Measurements from ENCODE around the gene SCAANT1.

Gene SCAANT1

GRCh38 chr3:63945558-63946096, 33.4 kb upstream of the SCAANT1 start:
- DNase-seq (ENCODE audit: low spot score in 2 of 2): no peak
- H3K4me1 ChIP-seq: peaks cover 10% of the 10 kb centered on the region
- no peak overlapping the region for H3K4me3 ChIP-seq
- H3K9me3 ChIP-seq: no peaks in the 10 kb centered on the region
- in situ Hi-C loops (cut with MboI; ENCODE audit: low sequenced_read_pairs): no loop called here
- no peaks in the 10 kb centered on the region; the same call in 1 of the 2 replicates for H3K36me3 ChIP-seq (replicated peaks)
- H3K27me3 ChIP-seq (ENCODE audit: low read depth): no peaks in the 10 kb centered on the region

- Histone ChIP-seq H3K36me3 (replicated peaks) (no peaks in the 10 kb centered on the region; the same call in 1 of the 2 replicates), H3K4me1 (peaks cover under 1% of the 10 kb centered on the region), H3K9me3 (no peaks in the 10 kb centered on the region), H3K4me3 (no peak overlapping the region), H3K27me3 (ENCODE audit: low read depth) (no peaks in the 10 kb centered on the region)
- in situ Hi-C loops (cut with MboI; ENCODE audit: low sequenced_read_pairs): no loop called here
- no peak for DNase-seq (ENCODE audit: low spot score in 2 of 2)
Measured at GRCh38 chr3:63943678-63944077, 31.5 kb upstream of the SCAANT1 start.

DNA sequence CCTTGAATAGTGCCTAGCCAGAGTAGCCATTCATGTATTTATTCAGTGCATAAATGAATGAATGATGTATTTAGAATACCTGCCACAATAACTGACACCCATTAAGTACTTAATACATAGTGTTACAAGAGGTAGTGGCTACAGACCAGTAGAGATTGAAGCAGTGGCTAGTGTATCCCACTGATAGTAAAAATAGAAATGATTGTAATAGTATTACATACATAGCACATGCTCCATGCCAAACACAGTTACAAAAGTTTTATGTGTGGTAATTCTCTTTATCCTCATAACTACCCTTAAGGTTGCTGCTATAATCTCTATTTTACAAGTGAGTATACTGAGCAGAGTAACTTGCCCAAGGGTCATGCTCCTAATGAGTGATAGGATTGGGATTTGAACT, 30.3 kb upstream of the SCAANT1 start:
- Histone ChIP-seq H3K4me1 (peaks cover 12% of the 10 kb centered on the region), H3K4me3 (no peak overlapping the region), H3K27me3 (ENCODE audit: low read depth) (no peaks in the 10 kb centered on the region), H3K9me3 (no peaks in the 10 kb centered on the region), H3K36me3 (replicated peaks) (no peaks in the 10 kb centered on the region; the same call in 1 of the 2 replicates)
- in situ Hi-C loops (cut with MboI; ENCODE audit: low sequenced_read_pairs): no loop called here
- DNase-seq (ENCODE audit: low spot score in 2 of 2): no peak

DNA sequence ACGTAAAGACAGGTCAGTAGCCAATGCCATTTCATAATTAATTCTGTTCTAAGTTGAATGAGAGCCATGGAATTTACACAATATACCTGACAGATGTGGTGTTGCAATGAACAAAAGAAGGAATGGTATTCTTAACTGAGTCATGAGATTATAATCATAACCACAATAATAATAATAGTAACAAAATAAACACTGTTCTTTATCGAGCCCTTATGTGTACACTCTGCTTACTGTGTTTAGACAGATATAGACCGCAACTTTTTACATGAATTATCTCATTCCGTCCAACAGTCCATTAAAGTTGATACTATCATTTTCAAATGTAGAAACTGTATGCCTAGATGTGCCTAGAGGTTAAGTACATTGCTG, 28.2 kb upstream of the SCAANT1 start:
- no peaks in the 10 kb centered on the region for H3K27me3 ChIP-seq (ENCODE audit: low read depth)
- H3K4me3 ChIP-seq: no peak overlapping the region
- no peaks in the 10 kb centered on the region for H3K9me3 ChIP-seq
- peaks cover 22% of the 10 kb centered on the region for H3K4me1 ChIP-seq
- H3K36me3 ChIP-seq (replicated peaks): no peaks in the 10 kb centered on the region; the same call in 1 of the 2 replicates
- in situ Hi-C loops (cut with MboI; ENCODE audit: low sequenced_read_pairs): no loop called here
- DNase-seq (ENCODE audit: low spot score in 2 of 2): no peak

- Histone ChIP-seq H3K4me3 (no peak overlapping the region), H3K36me3 (replicated peaks) (no peaks in the 10 kb centered on the region; the same call in 1 of the 2 replicates), H3K4me1 (peaks cover 22% of the 10 kb centered on the region), H3K9me3 (no peaks in the 10 kb centered on the region), H3K27me3 (ENCODE audit: low read depth) (no peaks in the 10 kb centered on the region)
- in situ Hi-C loops (cut with MboI; ENCODE audit: low sequenced_read_pairs): no loop called here
- peak in 1 of 2 experiments; percentile 48 for DNase-seq (ENCODE audit: low spot score in 2 of 2)
Measured at GRCh38 chr3:63937661-63938651, 25.8 kb upstream of the SCAANT1 start.

DNA sequence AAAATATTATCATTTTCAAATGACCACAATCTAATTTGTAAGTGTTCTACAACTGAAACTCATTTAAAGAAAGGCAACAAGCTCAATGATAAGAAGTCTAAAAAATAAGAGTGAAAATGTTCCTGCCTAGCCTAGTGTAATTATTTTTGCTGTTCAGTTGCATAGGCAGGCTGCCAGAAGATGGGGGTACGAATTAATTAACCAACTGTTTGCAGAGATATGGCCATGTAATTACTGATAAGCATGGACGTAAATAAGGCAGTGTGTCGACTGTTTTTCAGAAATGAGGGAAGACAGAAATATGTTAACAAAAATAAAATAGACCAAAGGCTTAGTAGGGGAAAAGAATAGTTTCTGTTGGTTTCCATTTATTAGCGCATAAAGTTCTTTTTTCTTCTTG, 24.7 kb upstream of the SCAANT1 start:
- no peaks in the 10 kb centered on the region for H3K27me3 ChIP-seq (ENCODE audit: low read depth)
- peaks cover 22% of the 10 kb centered on the region for H3K4me1 ChIP-seq
- no peak overlapping the region for H3K4me3 ChIP-seq
- H3K9me3 ChIP-seq: no peaks in the 10 kb centered on the region
- in situ Hi-C loops (cut with MboI; ENCODE audit: low sequenced_read_pairs): no loop called here
- DNase-seq (ENCODE audit: low spot score in 2 of 2): no peak
- no peaks in the 10 kb centered on the region; the same call in 1 of the 2 replicates for H3K36me3 ChIP-seq (replicated peaks)

DNA sequence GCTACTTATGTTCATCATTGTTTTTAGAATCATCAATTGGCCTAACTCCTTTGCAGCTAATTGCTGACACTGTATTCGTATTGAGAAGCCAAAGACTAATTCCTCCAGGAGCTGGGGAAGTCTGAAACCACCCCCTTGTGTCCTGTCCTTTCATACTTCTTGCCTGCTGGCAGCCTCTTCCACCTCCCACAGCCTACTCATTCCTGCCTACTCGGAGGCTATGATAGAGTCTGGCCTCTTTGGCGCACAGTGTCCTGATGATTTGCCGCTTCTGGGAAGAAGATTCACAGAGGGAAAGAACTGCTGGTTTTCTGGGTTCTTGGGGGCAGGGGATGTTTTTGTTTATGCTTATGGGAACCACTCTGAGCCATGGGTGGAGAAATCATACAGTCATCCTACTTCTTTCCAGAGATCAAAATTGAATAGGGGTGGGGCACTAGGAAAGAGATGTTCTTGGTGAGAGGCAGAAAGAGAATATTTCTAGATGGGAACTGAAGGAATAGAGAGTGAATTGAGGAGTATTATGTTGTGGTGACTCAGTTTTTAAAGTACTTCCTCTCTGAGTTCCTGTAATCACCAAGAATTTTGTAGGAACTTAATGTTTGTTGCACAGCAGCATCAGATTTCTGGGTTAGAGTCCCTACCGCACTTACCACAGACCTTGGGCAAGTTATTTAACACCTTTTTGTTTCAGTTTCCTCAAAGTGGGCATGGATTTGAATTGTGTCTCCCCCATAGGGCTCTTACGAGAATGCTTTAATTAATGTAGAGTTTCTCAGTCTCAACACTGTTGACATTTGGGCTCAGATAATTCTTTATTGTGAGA, 22.1 kb upstream of the SCAANT1 start:
- H3K27me3 ChIP-seq (ENCODE audit: low read depth): no peaks in the 10 kb centered on the region
- in situ Hi-C loops (cut with MboI; ENCODE audit: low sequenced_read_pairs): no loop called here
- DNase-seq (ENCODE audit: low spot score in 2 of 2): no peak

DNA sequence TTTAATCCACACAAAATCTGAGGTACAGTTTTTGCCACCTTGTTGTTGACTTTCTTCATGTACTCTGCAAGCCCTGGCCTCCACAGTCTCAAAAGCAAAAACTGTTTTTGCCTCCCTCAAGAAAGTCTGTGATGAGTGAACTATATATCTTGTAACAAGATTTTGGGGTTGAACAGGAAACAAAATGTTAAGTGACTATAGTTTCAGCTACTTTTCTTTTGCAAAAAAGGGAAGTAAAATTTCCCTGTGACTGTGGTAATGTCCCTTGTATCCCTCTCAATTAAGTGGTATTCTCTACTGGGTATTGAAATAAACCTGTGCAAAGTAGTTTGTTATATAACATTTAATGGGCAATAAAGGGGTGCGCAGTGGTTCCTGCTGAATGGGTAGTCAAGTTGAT, 21.3 kb upstream of the SCAANT1 start:
- Histone ChIP-seq H3K4me1 (peaks cover 20% of the 10 kb centered on the region), H3K27me3 (ENCODE audit: low read depth) (no peaks in the 10 kb centered on the region), H3K9me3 (no peaks in the 10 kb centered on the region), H3K4me3 (no peak overlapping the region), H3K36me3 (replicated peaks) (no peaks in the 10 kb centered on the region)
- in situ Hi-C loops (cut with MboI; ENCODE audit: low sequenced_read_pairs): no loop called here
- DNase-seq (ENCODE audit: low spot score in 2 of 2): no peak

More for the DNA sequence above, 22.1 kb upstream of the SCAANT1 start:
- no peak overlapping the region for H3K4me3 ChIP-seq
- H3K36me3 ChIP-seq (replicated peaks): no peaks in the 10 kb centered on the region; the same call in 1 of the 2 replicates
- peaks cover 22% of the 10 kb centered on the region for H3K4me1 ChIP-seq
- no peaks in the 10 kb centered on the region for H3K9me3 ChIP-seq

- H3K4me3 ChIP-seq: no peak overlapping the region
- DNase-seq (ENCODE audit: low spot score in 2 of 2): no peak
- H3K36me3 ChIP-seq (replicated peaks): no peaks in the 10 kb centered on the region
- H3K27me3 ChIP-seq (ENCODE audit: low read depth): no peaks in the 10 kb centered on the region
- in situ Hi-C loops (cut with MboI; ENCODE audit: low sequenced_read_pairs): no loop called here
- peaks cover 12% of the 10 kb centered on the region for H3K4me1 ChIP-seq
- H3K9me3 ChIP-seq: no peaks in the 10 kb centered on the region
Measured at GRCh38 chr3:63932509-63933212, 20.5 kb upstream of the SCAANT1 start.

GRCh38 chr3:63931290-63931689, 19.1 kb upstream of the SCAANT1 start:
- Histone ChIP-seq H3K4me3 (no peak overlapping the region), H3K4me1 (peaks cover under 1% of the 10 kb centered on the region), H3K27me3 (ENCODE audit: low read depth) (no peaks in the 10 kb centered on the region), H3K36me3 (replicated peaks) (no peaks in the 10 kb centered on the region; the same call in 1 of the 2 replicates), H3K9me3 (no peaks in the 10 kb centered on the region)
- in situ Hi-C loops (cut with MboI; ENCODE audit: low sequenced_read_pairs): no loop called here
- DNase-seq (ENCODE audit: low spot score in 2 of 2): no peak

- Histone ChIP-seq H3K27me3 (ENCODE audit: low read depth) (no peaks in the 10 kb centered on the region), H3K4me3 (no peak overlapping the region), H3K4me1 (no peaks in the 10 kb centered on the region), H3K9me3 (no peaks in the 10 kb centered on the region), H3K36me3 (replicated peaks) (peaks cover 23% of the 10 kb centered on the region)
- in situ Hi-C loops (cut with MboI; ENCODE audit: low sequenced_read_pairs): no loop called here
- DNase-seq (ENCODE audit: low spot score in 2 of 2): no peak
Measured at GRCh38 chr3:63927422-63928280, 15.5 kb upstream of the SCAANT1 start.

DNA sequence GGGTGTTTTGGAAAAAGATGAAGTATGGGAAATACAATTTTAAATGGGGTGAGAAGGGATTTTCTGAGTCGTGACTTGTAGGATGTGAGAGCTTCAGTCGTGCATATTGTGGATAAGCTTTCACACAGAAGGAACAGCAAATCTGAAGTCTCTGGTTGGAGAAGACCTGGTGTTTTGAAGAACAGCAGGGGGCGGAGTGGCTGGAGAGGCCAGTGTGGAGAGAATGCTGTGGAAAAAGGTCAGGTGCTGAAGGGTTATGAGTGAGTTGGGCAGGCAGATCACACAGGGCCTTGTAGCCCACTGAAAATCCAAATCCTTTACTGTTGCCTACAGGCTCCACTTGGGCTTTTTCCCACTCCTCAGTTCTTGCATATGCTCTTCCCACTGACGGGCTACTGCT, 14.1 kb upstream of the SCAANT1 start:
- in situ Hi-C loops (cut with MboI; ENCODE audit: low sequenced_read_pairs): no loop called here
- H3K9me3 ChIP-seq: no peaks in the 10 kb centered on the region
- no peak for DNase-seq (ENCODE audit: low spot score in 2 of 2)
- H3K36me3 ChIP-seq (replicated peaks): peaks cover 29% of the 10 kb centered on the region
- no peaks in the 10 kb centered on the region for H3K4me1 ChIP-seq
- no peak overlapping the region for H3K4me3 ChIP-seq
- no peaks in the 10 kb centered on the region for H3K27me3 ChIP-seq (ENCODE audit: low read depth)

All from HAP-1 (cell line).